IMR-90 (cell line): ENCODE data around the gene FXYD6. TPM values are rescaled to one million over a fixed set of nuclear protein-coding genes. Genes with fewer than 3 reads are reported as not detected.

Experiments
- ATAC-seq: fragments of 200-7000 bp; cut with Tn5 transposase; 2 replicates; pipeline ENCODE4 v1.9.1; 2020; ENCODE audit warnings: low read depth, mild to moderate bottlenecking, moderate library complexity
- BruUV-seq: library from RNA; stranded (reverse); fragments of 400-500 nt; replicated peaks from 2 replicates; lab custom pipeline; 2021; lab: Mats Ljungman, UMichigan
- CTCF ChIA-PET: fragments of 300-600 bp; formaldehyde crosslinking; extraction: SDS; loops from one replicate; lab custom pipeline; 2021; ENCODE audit warnings: antibody characterized with exemption; lab: Yijun Ruan, JAX
- POLR2A ChIA-PET: fragments of 300-600 bp; sonication (Branson Sonifier 250); formaldehyde crosslinking; loops from one replicate; lab custom pipeline; 2022; ENCODE audit warnings: antibody characterized with exemption; ENCODE audit not compliant: unreplicated experiment; lab: Charles Lee
- DNase-seq: peaks from one replicate; pipeline ENCODE4 v3.0.0; 2013
- H2AFZ ChIP-seq: replicated peaks from 2 replicates; pipeline ENCODE3; 2013; ENCODE audit warnings: low read length, mild to moderate bottlenecking; ENCODE audit not compliant: poor library complexity
- H2AK5ac ChIP-seq: 2 replicates; pipeline ENCODE4 v1.6.1; 2013; ENCODE audit warnings: low read depth, low read length, inconsistent platforms
- H2AK9ac ChIP-seq: replicated peaks from 2 replicates; pipeline ENCODE3; 2013; ENCODE audit warnings: mild to moderate bottlenecking, low read depth, low read length, moderate library complexity; ENCODE audit not compliant: poor library complexity
- H2BK120ac ChIP-seq: 2 replicates; pipeline ENCODE4 v1.6.1; 2013; ENCODE audit warnings: low read depth, low read length, inconsistent platforms
- H2BK15ac ChIP-seq: 3 replicates; pipeline ENCODE4 v1.6.1; 2013; ENCODE audit warnings: low read depth, low read length, inconsistent platforms
- H2BK20ac ChIP-seq: 2 replicates; pipeline ENCODE4 v1.6.1; 2013; ENCODE audit warnings: low read depth, mild to moderate bottlenecking, inconsistent platforms, low read length, moderate library complexity
- H2BK5ac ChIP-seq: 2 replicates; pipeline ENCODE4 v1.6.1; 2013; ENCODE audit warnings: mild to moderate bottlenecking, low read depth, low read length, inconsistent platforms; ENCODE audit not compliant: poor library complexity, severe bottlenecking
- H3K14ac ChIP-seq: replicated peaks from 2 replicates; pipeline ENCODE4 v1.6.1; 2013; ENCODE audit warnings: low read depth, low read length, inconsistent platforms
- H3K18ac ChIP-seq: 2 replicates; pipeline ENCODE4 v1.6.1; 2013; ENCODE audit warnings: low read depth, low read length, control low read depth
- H3K23ac ChIP-seq: 2 replicates; pipeline ENCODE4 v1.6.1; 2013; ENCODE audit warnings: low read depth, low read length, inconsistent platforms
- H3K27ac ChIP-seq: 2 replicates; pipeline ENCODE4 v1.5.1; 2013; ENCODE audit warnings: mild to moderate bottlenecking, control low read depth, low read length; ENCODE audit not compliant: insufficient read depth
- H3K27me3 ChIP-seq: 2 replicates; pipeline ENCODE4 v1.6.1; 2013; ENCODE audit warnings: low read length; ENCODE audit not compliant: control insufficient read depth, insufficient read depth
- H3K36me3 ChIP-seq: 2 replicates; pipeline ENCODE4 v1.6.1; 2013; ENCODE audit warnings: low read length, mixed read lengths; ENCODE audit not compliant: control insufficient read depth, insufficient read depth
- H3K4ac ChIP-seq: 2 replicates; pipeline ENCODE4 v1.6.1; 2013; ENCODE audit warnings: low read depth, low read length, inconsistent platforms
- H3K4me1 ChIP-seq: 2 replicates; pipeline ENCODE4 v1.6.1; 2013; ENCODE audit warnings: low read length, mixed read lengths; ENCODE audit not compliant: control insufficient read depth, insufficient read depth
- H3K4me2 ChIP-seq: 2 replicates; pipeline ENCODE4 v1.6.1; 2013; ENCODE audit warnings: low read depth, mild to moderate bottlenecking, control low read depth, low read length, moderate library complexity
- H3K4me3 ChIP-seq: 2 replicates; pipeline ENCODE4 v1.5.1; 2013; ENCODE audit warnings: low read depth, mild to moderate bottlenecking, control low read depth, low read length, moderate library complexity; ENCODE audit not compliant: insufficient read depth
- H3K56ac ChIP-seq: 2 replicates; pipeline ENCODE4 v1.6.1; 2013; ENCODE audit warnings: low read length, inconsistent platforms; ENCODE audit not compliant: insufficient read depth; ENCODE audit errors: extremely low read depth
- H3K79me1 ChIP-seq, 2 experiments: 2 replicates each; pipeline ENCODE4 v1.6.1; 2013; ENCODE audit warnings: low read length in 2 of 2, inconsistent platforms in 1 of 2, low read depth in 1 of 2
- H3K9ac ChIP-seq: 2 replicates; pipeline ENCODE4 v1.6.1; 2013; ENCODE audit warnings: low read depth, low read length, control low read depth
- H3K9me1 ChIP-seq: 2 replicates; pipeline ENCODE4 v1.6.1; 2013; ENCODE audit warnings: low read length, inconsistent platforms; ENCODE audit not compliant: insufficient read depth
- H3K9me3 ChIP-seq: 2 replicates; pipeline ENCODE4 v1.6.1; 2013; ENCODE audit warnings: low read length; ENCODE audit not compliant: control insufficient read depth, insufficient read depth
- H4K20me1 ChIP-seq: 2 replicates; pipeline ENCODE4 v1.6.1; 2013; ENCODE audit warnings: low read length, inconsistent platforms; ENCODE audit not compliant: insufficient read depth
- H4K5ac ChIP-seq: 2 replicates; pipeline ENCODE4 v1.6.1; 2013; ENCODE audit warnings: mild to moderate bottlenecking, low read depth, low read length, control low read depth
- H4K8ac ChIP-seq, 2 experiments: 2 replicates each; pipeline ENCODE4 v1.6.1; 2013; ENCODE audit warnings: low read depth in 2 of 2, low read length in 2 of 2, control low read depth in 1 of 2, inconsistent platforms in 1 of 2
- H4K91ac ChIP-seq: 2 replicates; pipeline ENCODE4 v1.6.1; 2013; ENCODE audit warnings: low read depth, low read length, inconsistent platforms; ENCODE audit not compliant: insufficient read depth
- SMC3 ChIP-seq: fragments of 150-350 bp; IDR thresholded peaks from 2 replicates; pipeline ENCODE4 v1.6.1; 2016; ENCODE audit warnings: low read depth, mild to moderate bottlenecking, antibody characterized with exemption, low read length, moderate library complexity
- WGBS, 2 experiments: methylation state at CpG; one replicate each; pipeline versions ENCODE4 v1.1.5 to v1.1.7; 2013; ENCODE audit warnings: missing lambda C conversion rate in 2 of 2; ENCODE audit not compliant: insufficient read length in 1 of 2; ENCODE audit errors: extremely low coverage in 2 of 2; 5-methylcytosine and 5-hydroxymethylcytosine counted together
- dilution Hi-C: fragments of 300-500 bp; cut with HindIII; formaldehyde crosslinking; loops from one replicate; pipeline ENCODE4 v1.14.3; 2018; ENCODE audit warnings: low sequenced_read_pairs; ENCODE audit not compliant: unreplicated experiment
- in situ Hi-C: fragments of 300-500 bp; cut with MboI; formaldehyde crosslinking; loops from 3 replicates; pipeline ENCODE4 v1.14.3; 2019; ENCODE audit warnings: low sequenced_read_pairs, inconsistent platforms, mixed read lengths
- intact Hi-C: fragments of 100-400 bp; cut with micrococcal nuclease; formaldehyde crosslinking; loops from 2 replicates; pipeline ENCODE4 v1.10.0; 2022
- polyA plus RNA-seq, 3 experiments: library from polyadenylated mRNA; depleted of rRNA; stranded (reverse); fragments of >200 nt; gene quantifications; 2 replicates each; pipeline ENCODE4 v1.2.3, GENCODE V29; 2012; ENCODE audit warnings: low replicate concordance in 1 of 3
- total RNA-seq: library from RNA; depleted of rRNA; stranded (reverse); fragments of >200 nt; gene quantifications from 2 replicates; pipeline ENCODE4 v1.2.3, GENCODE V29; 2012

FXYD6 gene
- total and polyA plus RNA-seq, 2 of the 4 experiments (the other 2 are of a cell fraction): 0.32 TPM; not detected in 1

GRCh38 chr11:117916956-117917355 lies 40.5 kb upstream of the FXYD6 start:
- dilution Hi-C loops (no loop called here), in situ Hi-C loops (no loop called here), intact Hi-C loops (no loop called here)
- WGBS, 2 experiments: no CpG with 5 or more reads among the region's 11 CpGs
- no TSS peak for BruUV-seq
- Histone ChIP-seq H2BK5ac (no peak overlapping the region), H3K79me1 (no peaks in the 10 kb centered on the region), H3K36me3 (no peaks in the 10 kb centered on the region), H3K4ac (no peak overlapping the region), H3K4me1 (no peaks in the 10 kb centered on the region), H2BK120ac (no peak overlapping the region), H3K4me3 (no peak overlapping the region), H2BK15ac (no peak overlapping the region), H3K9me3 (no peaks in the 10 kb centered on the region), H2AFZ (no peak overlapping the region), H3K23ac (no peak overlapping the region), H3K27ac (no peak overlapping the region), H3K4me2 (no peak overlapping the region), H2AK9ac (no peak overlapping the region), H2AK5ac (no peak overlapping the region), H4K5ac (no peak overlapping the region), H4K8ac (no peak overlapping the region), H4K20me1 (no peaks in the 10 kb centered on the region), H3K9me1 (no peaks in the 10 kb centered on the region), H3K56ac (no peak overlapping the region), H3K18ac (no peak overlapping the region), H3K9ac (no peak overlapping the region), H2BK20ac (no peak overlapping the region), H3K27me3 (peaks cover 5% of the 10 kb centered on the region; the same call in 1 of the 2 replicates), H3K14ac (no peak overlapping the region), H4K91ac (no peak overlapping the region)
- CTCF ChIA-PET: interaction anchor here (0.6 kb wide), 2 partner anchors 10 to 221 kb away, joined by 3 to 4 read pairs; no protein-coding TSS in a partner anchor
- ATAC-seq: no peak
- no peak for TF ChIP-seq SMC3
- POLR2A ChIA-PET: no interaction called here
- DNase-seq: no peak
